ENCODE measurements around the gene LSM7.

LSM7 gene

DNA sequence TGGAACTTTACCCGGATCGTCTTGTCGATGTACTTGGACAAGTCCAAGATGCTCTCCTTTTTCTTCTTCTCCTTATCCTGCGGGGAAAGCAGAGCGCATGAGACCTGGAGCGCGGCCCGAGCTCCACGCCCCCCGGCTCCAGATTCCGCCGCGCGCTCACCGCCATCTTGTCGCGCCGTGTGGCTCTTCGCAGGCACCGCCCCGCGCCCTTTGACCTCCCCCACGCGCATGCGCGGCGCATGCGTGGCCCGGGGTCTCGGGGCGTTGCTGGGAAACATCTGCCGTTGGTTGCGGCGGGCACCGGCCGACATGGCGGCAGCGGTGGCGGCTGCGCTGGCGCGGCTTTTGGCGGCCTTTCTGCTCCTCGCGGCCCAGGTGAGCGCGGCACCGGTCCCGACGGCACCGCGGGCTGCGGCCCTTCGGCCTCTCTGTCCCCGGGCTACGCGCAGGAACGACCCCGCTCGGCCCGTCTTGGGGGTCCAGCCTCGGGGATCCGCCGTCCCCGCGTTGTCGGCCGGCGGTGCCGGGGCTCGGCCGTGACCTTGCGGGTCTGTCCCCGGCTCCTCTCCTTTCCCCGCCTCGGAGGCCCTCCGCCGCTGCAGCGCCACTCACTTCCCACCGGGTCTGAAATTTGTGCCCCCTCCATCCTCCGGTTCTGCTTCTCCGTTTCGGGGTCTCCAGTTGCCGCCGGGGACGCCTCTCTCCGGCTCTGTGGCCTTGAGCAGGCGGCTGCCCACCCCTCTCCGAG is at the start of gene LSM7, which contains the start of gene SPPL2B:
LSM7 (minus strand) TSS at position 186 of the 748 bp plus-strand sequence; CDS start at position 166, 20 bp downstream.
SPPL2B (plus strand) TSS at position 284 of the 748 bp plus-strand sequence; CDS start at position 310, 26 bp downstream.
- DNase-seq = peak; percentile 92

DNA sequence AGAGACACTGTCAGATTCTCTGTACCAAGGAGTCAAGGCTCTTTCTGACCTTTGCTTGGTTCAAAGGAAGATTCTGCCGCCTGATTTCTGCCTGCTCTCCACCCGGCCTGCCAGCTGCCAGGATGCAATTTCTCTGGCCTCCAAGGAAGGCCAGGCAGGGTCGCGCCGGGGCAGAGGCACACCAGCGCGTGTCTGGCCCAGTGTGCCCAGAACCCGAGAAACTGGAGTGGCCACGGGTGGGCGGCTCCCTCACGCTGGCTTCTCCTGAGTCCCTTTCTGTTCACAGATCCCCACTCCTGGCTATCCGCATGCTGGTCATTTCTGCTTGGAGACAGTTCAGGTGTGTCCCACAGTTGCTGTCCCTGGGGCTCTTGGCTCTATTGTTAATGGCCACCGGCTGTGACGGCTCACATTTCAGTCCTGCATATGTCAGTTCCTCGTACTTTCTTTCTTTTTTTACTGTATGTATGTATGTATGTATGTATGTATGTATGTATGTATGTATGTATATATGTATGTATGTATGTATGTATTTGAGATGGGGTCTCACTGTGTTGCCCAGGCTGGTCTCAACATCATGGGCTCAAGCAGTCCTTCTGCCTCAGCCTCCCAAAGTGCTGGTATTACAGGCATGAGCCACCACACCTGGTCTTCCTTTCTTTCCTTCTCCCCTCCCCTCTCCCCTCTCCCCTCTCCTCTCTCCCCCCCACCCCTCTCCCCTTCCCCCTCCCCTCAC is 48.6 kb upstream of the LSM7 start:
- DNase-seq = no peak

DNA sequence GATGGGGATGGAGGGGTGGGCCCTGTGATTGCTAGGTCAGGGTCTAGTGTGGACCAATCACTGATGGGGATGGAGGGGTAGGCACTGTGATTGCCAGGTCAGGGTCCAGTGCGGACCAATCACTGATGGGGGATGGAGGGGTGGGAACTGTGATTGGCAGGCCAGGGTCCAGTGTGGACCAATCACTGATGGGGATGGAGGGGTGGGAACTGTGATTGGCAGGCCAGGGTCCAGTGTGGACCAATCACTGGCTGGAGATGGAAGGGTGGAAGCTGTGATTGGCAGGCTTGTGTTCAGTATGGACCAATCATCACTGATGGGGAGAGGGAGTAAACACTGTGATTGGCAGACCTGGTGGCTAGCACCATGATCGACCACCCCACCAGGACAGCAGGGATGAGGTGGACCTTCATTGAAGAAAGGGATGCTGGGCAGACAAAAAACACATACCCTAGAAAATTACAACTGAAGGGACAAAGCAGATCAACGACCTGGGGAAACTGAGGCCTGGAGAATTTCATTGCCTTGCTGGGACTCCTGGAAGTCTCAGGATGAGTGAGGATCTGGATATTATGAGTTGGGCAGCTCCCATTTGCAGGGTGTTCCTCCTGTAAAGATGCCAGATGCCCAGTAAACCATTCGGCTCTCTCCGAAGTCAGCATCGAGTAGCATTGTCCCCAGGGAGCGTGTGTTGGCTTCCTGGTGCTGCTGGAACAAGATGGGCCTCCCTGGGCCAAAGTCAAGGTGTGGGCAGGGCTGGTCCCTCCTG is 47.2 kb upstream of the LSM7 start:
- DNase-seq = no peak

DNA sequence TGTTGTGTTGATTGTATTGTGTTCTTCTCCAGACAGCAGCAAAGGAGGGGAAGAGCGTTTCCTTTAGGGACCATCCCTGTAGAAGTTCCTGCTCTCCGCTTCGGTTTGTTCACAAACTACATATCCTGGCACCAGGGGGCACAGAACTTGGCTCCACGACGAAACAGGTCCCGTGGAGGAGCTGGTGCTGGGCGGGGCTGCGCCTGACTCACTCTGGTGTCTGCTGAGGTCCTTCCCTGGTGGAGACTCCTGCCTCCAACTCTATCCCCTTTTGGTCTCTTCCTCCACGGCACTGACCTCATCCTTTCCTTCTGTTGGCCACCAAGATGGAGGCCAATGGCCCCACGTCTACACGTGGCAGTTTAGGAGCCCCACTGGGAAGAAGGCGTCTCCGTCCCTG is 46.4 kb upstream of the LSM7 start:
- DNase-seq = no peak

DNA sequence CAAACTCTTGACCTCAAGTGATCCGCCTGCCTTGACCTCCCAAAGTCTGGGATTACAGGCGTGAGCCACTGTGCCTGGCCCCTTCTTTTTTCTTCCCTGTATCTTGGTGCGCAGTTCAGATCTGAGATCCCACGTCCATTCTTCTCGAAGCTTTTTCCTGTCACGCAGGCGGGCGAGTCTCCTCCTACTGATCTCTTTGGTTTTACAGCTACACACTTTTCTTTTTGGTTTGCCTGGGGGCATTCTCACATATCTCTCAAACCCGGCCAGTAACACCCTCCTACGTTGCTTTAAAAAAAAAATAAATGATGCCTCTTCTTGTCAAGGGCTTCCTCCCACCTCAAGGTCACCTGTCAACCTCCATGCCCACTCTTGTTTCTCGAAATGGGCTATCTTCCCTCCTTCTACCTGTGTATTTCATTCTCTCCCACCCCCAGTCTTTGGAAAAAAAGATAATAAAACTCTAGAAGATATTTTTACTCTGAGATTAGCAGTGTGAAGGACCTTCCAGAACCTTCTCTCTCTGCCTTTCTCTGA is 43.8 kb upstream of the LSM7 start:
- no peak for DNase-seq

DNA sequence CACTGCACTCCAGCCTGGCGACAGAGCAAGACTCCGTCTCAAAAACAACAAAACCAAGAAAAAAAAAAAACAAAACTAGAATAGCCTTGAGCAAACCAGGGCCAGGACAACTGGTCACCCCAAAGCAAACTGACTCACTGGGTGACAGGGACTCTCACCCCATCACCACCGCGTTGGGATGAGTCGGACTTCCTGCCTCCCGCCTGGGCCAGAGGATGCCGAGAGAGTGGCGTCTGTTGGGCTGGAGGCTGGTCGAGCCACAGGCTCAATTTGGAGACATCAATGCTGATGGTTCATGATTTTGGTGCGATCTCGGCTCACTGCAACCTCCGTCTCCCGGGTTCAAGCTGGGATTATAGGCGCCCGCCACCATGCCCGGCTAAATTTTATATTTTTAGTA is 43.3 kb upstream of the LSM7 start:
- no peak for DNase-seq

DNA sequence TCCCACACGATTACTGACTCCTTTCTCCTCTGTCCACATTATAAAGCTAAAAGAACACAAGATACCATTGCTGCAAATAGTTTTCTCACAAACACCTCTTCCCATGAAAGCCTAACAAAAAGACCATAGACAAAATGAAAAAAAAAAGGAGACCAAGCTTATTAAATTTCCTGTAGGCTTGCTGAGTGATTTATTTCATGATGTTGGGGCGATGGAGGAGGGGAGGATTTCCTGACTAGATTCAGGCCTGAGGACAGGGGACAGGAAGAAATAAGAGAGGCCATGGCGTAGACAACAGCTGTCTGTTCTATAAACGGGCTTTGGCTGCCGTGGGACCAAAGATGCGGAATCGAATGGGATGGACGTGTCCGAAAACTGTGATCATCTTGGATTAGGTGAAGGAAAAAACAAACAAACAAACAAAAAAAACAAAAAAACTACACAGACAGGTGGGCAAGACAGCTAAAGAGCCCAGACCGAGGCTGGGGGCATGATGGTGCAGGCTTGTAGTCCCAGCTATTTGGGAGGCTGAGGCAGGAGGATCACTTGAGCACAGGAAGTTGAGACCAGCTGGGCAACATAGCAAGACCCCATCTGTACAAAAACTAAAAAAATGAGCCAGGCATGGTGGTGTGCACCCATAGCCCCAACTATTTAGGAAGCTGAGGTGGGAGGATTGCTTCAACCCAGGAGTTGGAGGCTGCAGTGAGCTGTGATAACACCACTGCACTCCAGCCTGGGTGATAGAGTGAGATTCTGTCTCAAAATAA is 37.0 kb upstream of the LSM7 start:
- no peak for DNase-seq

DNA sequence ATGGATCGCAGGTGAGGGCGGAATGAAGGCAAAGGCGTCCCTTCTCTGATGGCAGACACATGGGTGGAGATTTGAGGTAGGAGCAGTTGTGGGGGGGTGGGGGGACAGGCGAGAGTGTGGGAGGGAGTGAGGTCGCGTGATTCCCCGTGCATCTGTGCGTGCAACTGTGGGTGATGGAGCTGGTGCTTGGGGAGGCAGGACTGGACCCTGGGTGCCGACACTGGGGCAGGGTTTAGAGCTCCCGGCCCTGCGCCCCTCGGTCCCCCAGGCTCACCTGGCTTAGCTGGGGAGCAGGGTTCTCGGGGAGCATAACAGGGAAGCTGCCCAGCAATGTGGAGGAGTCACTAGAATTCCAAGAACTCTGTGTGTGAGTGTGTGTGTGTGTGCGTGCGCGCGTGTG is 35.0 kb upstream of the LSM7 start:
- DNase-seq = no peak

DNA sequence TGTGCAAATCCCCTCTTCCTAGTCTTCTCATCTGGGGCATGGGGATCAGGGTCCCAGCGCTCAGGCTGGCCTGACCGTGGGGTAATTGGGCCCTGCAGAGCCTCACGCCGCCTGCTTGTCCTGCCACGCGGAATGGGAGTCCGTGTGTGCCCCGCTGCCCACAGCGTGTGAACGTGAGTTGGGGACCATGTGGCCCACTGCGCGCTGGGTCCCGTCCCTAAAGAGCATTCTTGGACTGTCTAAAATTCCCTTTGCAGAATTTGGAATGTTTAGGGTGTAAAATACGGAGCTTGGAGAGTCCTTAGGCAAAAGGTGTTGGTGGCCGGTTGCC is 34.5 kb upstream of the LSM7 start:
- no peak for DNase-seq

DNA sequence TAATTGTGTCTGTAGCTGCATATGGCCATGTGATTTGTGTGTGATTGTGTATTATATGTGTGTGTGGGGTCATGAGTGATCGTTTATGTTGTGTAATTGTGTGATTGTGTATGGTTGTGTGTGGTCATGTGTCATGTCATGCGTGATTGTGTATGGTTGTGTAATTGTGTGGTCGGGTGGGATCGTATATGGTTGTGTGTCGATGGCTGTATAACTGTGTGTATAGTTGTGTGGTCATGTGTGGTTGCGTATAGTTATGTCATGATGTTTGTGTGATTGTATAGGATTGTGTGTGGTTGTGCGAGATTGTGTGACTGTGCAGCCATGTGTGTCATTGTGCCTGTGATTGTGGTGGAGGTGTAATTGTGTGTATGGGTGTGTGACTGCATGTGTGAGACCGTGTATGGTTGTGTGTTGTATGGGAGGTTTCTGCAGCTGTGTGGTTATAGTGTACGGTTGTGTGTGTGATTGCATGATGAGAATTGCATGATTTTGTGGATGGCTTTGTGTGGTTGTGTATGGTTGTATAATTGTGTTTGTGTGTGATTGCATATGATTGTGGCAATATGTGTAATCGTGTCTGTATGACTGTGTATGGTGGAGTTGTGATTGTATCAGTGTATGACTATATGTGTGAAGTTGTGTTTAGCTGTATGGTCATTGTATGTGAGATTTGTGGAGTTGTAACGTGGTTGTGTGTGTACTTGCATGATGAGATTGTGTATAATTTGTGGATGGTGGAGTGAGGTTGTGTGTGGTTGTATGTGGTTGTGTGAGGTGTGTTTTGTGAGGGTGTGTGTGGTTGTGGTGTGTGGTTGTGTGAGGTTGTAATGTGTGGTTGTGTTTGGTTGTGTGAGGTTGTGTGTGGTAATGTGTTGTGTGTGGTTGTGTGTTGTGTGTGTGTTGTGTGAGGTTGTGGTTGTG is 33.9 kb upstream of the LSM7 start:
- no peak for DNase-seq

DNA sequence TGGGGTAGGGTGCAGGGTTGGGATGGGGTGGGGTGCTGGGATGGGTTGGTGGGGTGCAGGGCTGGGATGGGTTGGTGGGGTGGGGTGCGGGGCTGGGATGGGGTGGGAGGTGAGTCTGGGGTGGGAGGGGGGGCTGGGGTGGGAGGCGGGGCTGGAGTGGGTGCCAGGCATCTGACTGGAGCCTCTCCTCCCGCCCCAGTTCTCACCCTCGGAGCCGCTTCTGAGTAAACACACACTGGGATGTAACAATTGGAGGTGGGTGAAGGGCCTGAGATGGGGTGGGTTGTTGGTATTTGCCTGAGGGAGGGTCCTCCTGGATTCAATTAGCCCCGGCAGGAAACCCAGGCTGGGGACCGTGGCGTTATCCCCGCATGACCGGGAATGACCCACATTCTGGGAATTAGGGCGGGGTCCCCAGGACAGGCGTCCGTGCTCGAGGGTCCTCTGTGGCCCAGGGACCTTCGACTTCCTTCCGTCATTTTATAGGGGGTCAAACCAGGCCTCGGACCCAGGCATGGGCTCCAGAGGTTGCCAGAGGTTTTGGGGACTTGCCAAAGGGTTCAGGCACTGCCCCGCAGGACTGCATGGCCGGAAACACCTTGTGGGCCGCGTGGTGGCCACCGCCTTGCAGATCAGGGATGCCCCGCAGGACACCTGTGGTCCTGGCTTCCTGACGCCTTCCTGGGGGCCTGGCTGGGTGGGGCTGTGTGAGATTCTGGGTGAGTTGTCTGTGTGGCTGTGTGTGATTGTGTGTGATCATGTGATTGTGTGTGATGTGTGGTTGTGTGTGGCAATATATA is 33.1 kb upstream of the LSM7 start:
- no peak for DNase-seq

DNA sequence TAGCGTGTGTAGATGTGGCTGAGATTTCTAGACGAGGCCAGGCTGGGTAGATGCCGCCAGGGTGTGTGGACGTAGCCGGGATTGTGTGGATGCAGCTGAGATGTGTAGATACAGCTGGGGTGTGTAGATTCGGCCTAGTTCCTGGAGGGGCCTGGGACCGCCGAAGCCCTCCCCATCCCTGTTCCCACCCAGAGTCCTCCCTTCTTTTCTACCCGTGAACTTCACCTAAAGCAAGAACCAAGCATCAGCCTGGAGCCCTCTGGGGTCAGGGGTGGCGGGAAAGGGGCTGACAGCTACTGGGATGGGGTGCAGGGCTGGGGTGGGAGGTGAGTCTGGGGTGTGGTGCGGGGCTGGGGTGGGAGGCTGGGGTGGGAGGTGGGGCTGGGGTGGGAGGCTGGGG is 32.4 kb upstream of the LSM7 start:
- DNase-seq = no peak

DNA sequence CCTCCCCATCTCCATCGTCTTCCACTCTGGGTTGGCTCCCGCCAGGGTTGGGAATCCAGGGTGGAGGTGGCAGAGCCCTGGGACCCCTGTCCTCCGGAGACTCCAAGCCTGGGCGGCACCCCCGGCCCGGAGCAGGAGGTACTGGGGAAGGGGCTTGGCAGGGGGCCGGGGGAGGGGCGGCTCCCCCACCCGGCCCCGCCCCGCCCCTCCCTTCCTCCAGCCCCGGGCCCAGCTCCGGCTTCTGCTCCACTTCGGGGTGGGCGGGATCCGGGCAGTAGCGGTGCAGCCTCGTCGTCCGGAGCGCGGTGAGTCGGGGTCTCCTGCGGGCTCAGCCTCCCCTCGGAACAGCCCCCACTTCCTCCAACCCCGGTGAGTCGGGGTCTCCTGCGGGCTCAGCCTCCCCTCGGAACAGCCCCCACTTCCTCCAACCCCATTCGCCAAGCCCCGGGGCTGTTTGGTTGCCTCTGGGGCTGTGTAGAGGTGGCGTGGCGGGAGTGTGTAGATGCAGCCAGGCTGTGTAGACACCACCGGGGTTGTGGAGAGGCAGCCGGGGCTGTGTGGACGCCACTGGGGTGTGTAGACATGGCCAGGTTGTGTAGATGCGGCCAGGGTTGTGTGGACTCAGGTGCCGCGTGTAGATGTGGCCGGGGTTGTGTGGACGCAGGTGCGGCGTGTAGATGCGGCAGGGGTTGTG is 31.8 kb upstream of the LSM7 start, which contains the start of gene TMPRSS9:
TMPRSS9 (plus strand) TSS at position 274 of the 694 bp plus-strand sequence. CDS start 29,521 bp downstream, outside the sequence.
- DNase-seq = no peak

DNA sequence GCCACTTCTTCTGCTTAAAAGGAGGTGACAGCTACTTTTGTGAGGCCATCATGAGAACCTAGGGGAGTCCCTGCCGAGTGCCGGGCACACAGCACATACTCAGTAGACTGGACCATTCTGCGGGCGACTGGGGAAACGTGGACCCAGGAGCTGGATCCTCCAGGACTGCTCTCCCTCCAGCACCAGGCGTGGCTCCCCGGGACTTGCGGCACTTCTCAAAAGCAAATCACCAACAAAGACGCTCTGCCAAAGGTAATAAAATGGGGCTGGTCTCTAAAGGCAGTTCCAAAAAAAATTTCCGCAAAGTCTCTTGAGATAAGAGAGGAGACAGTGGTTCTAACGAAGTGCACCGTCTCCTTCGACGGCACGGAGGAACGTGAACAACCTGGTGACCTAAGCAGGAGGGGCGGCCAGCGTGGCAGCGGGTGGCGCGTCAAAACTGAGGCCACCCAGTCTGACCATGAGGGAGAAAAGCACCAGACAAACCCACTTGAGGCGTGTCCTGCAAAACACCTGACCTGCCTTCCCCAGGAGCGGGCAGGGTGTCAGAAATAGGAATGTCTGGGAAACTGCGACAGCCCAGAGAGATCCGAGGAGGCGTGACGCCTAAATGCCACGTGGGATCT is 30.3 kb upstream of the LSM7 start:
- DNase-seq = no peak

DNA sequence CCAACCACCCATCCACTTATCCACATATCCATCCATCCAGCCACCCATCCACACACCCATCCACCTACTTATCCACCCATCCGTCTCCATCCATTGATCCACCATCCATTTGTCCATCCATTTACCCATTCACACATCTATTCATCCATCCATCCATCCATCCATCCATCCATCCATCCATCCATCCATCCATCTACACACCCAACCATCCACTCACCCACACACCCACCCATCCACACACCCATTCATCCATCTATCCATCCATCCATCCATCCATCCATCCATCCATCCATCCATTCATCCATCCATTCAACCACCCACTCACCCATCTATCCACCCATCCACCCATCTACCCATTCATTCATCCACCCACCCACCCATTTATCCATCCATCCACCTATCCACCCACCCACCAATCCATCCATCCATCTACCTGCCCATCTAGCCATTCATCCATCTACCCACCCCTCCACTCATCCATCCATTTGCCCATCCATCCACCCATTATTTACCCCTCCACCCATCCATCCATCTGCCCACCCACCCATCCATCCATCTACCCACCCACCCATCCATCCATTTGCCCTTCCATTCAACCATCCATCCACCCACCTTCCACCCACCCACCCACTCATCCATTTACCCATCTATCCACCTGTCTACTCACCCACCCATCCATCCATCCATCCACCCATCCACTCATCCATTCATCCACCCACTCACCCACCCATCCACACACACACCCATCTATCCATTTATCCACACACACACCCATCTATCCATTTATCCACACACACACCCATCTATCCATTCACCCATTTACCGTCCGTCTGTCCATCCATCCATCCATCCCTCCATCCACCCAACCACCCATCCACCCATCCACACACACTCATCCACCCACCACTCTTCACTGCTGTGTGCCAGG is 29.2 kb upstream of the LSM7 start:
- DNase-seq = no peak

DNA sequence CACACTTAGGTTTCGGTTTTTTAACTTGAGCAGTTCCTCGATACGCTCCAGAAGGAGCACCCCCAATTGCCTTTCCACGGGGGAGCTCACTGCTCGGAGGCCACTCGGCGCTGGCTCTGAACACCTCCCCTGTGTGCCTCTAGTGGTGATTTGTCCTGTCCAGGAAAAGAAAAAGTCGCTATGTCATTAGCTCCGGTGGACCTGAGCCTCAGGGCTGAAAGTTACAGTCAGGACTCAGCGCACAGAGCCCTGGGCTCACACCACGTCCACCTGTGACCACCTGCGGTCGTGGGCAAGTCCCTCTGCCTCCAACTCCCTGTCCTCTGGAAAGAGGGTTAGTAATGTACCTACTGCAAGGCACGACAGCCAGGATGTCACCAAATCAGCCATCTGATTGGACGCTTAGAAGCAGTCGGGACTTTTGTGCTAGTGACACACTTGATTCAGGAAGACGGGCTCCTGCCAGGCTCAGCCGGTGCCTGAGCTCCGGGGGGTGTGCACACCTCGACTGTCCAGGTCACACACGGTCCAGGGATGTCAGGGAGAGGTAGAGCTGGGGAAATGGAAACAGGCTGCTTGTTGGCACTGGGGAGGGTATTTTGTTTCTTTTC is 27.8 kb upstream of the LSM7 start:
- no peak for DNase-seq

DNA sequence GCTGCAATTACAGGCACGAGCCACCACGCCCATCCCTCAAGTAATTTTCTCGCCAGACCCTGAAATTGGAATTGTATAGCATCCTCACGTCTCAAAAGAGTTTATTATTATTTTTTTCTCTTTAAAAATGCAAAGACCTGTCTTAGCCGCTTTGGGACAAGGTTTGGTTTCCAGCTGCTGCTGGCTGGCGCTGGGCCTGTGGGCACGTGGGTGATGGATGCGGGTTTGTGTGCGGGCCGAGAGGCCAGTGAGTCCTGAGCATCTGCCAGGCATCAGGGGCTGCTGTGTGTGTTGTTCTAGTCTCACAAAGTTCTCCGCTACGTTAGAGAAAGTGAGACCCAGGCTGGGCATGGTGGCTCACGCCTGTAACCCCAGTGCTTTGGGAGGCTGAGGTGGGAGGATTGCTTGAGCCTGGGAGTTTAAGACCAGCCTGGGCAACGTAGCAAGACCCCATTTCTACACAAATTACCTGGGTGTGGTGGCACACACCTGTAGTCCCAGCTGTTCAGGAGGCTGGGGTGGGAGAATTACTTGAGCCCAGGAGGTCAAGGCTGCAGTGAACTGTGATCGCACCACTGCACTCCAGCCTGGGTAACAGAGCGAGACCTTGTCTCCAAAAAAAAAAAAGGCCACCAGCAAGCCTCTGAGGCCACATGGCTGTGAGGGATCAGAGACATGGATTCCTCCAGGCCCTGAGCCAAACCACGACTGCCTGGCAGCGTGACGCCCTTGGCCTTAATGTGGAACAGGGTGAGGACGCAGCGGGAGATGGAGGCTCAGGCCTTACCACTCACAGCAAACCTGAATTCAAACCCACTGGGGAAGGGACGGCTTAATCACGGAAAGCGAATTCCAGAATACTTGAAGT is 27.0 kb upstream of the LSM7 start:
- DNase-seq = no peak

Data from stimulated activated CD8-positive, alpha-beta memory T cell treated with anti-CD3 and anti-CD28 coated beads, Interleukin-4, amount 100 ng/mL, for 48 hours (primary cell).